Stimulated activated CD8-positive, alpha-beta memory T cell treated with anti-CD3 and anti-CD28 coated beads, Interleukin-4, amount 100 ng/mL, for 1 hour (primary cell): ENCODE data around the gene MGMT.

Experiments
- DNase-seq, 2 donors: peaks; one replicate each; pipeline ENCODE4 v3.0.0-alpha.2; 2020; ENCODE audit warnings: low read depth in 2 of 2, low spot score in 1 of 2

MGMT gene

GRCh38 chr10:129518793-129519192 is 51.8 kb downstream of the MGMT start:
- DNase-seq: no peak

- DNase-seq: no peak
Observed at GRCh38 chr10:129520440-129521080, 53.5 kb downstream of the MGMT start.

- DNase-seq: no peak
Observed at GRCh38 chr10:129521161-129522025, 54.4 kb downstream of the MGMT start.

- DNase-seq: no peak
Observed at GRCh38 chr10:129522041-129522585, 55.1 kb downstream of the MGMT start.

- DNase-seq: no peak
Observed at GRCh38 chr10:129523031-129523722, 56.1 kb downstream of the MGMT start.

GRCh38 chr10:129523723-129524316 is 56.8 kb downstream of the MGMT start:
- no peak for DNase-seq

GRCh38 chr10:129524936-129525335 is 57.9 kb downstream of the MGMT start:
- no peak for DNase-seq

- no peak for DNase-seq
Observed at GRCh38 chr10:129525401-129525801, 58.4 kb downstream of the MGMT start.

GRCh38 chr10:129526943-129527342 is 59.9 kb downstream of the MGMT start:
- no peak for DNase-seq

- DNase-seq: no peak
Observed at GRCh38 chr10:129528376-129528978, 61.4 kb downstream of the MGMT start.

- DNase-seq: no peak
Observed at GRCh38 chr10:129530581-129530980, 63.5 kb downstream of the MGMT start.

GRCh38 chr10:129531195-129531968 is 64.3 kb downstream of the MGMT start:
- no peak for DNase-seq

- DNase-seq: no peak
Observed at GRCh38 chr10:129531969-129532660, 65.1 kb downstream of the MGMT start.

- no peak for DNase-seq
Observed at GRCh38 chr10:129532838-129533237, 65.8 kb downstream of the MGMT start.

GRCh38 chr10:129533281-129533680 is 66.2 kb downstream of the MGMT start:
- no peak for DNase-seq

- no peak for DNase-seq
Observed at GRCh38 chr10:129534826-129535225, 67.8 kb downstream of the MGMT start.

GRCh38 chr10:129536336-129536735 is 69.3 kb downstream of the MGMT start:
- no peak for DNase-seq

GRCh38 chr10:129537151-129537550 is 70.1 kb downstream of the MGMT start:
- no peak for DNase-seq

GRCh38 chr10:129538236-129538635 is 71.2 kb downstream of the MGMT start:
- DNase-seq: no peak

- DNase-seq: no peak
Observed at GRCh38 chr10:129541200-129541599, 74.2 kb downstream of the MGMT start.
